Endodermal cell (in vitro differentiated cells): Measurements from ENCODE around the gene SIGLEC1. TPM values are rescaled to one million over a fixed set of nuclear protein-coding genes. Genes with fewer than 3 reads are reported as not detected.

Experiments
- DNase-seq: peaks from one replicate; pipeline ENCODE4 v3.0.0-alpha.2; 2017
- H3K27ac ChIP-seq: 2 replicates; pipeline ENCODE4 v1.5.1; 2013; ENCODE audit warnings: mild to moderate bottlenecking, low read depth, low read length, moderate library complexity
- H3K27me3 ChIP-seq: 2 replicates; pipeline ENCODE4 v1.6.1; 2013; ENCODE audit warnings: mild to moderate bottlenecking, low read length, moderate library complexity; ENCODE audit not compliant: insufficient read depth, control insufficient read depth, poor library complexity, severe bottlenecking
- H3K36me3 ChIP-seq: 2 replicates; pipeline ENCODE4 v1.7.0; 2013; ENCODE audit warnings: mild to moderate bottlenecking, low read length, moderate library complexity; ENCODE audit not compliant: control insufficient read depth, insufficient read depth
- H3K4me1 ChIP-seq: one replicate; pipeline ENCODE4 v1.7.0; 2013; ENCODE audit warnings: low read length; ENCODE audit not compliant: control insufficient read depth, insufficient read depth
- H3K4me3 ChIP-seq: 2 replicates; pipeline ENCODE4 v1.5.1; 2013; ENCODE audit warnings: mild to moderate bottlenecking, low read length, moderate library complexity
- H3K9ac ChIP-seq: 2 replicates; pipeline ENCODE4 v1.6.1; 2013; ENCODE audit warnings: mild to moderate bottlenecking, low read length, moderate library complexity; ENCODE audit not compliant: poor library complexity, severe bottlenecking; ENCODE audit errors: extremely low read depth
- H3K9me3 ChIP-seq: 2 replicates; pipeline ENCODE4 v1.6.1; 2013; ENCODE audit warnings: mild to moderate bottlenecking, low read length, moderate library complexity; ENCODE audit not compliant: control insufficient read depth
- H3K27ac Mint-ChIP-seq: 2 replicates; pipeline ENCODE4 v1.8.0; 2020; ENCODE audit warnings: mixed read lengths
- H3K27me3 Mint-ChIP-seq: 2 replicates; pipeline ENCODE4 v1.8.0; 2021; ENCODE audit warnings: mild to moderate bottlenecking, mixed read lengths; ENCODE audit not compliant: insufficient read depth
- H3K36me3 Mint-ChIP-seq: 2 replicates; pipeline ENCODE4 v1.8.0; 2020; ENCODE audit warnings: low read depth, mixed read lengths
- H3K4me1 Mint-ChIP-seq: 2 replicates; pipeline ENCODE4 v1.8.0; 2020; ENCODE audit warnings: mixed read lengths
- H3K4me3 Mint-ChIP-seq: 2 replicates; pipeline ENCODE4 v1.8.0; 2020; ENCODE audit warnings: mild to moderate bottlenecking, moderate library complexity, mixed read lengths
- H3K9me3 Mint-ChIP-seq: 2 replicates; pipeline ENCODE4 v1.8.0; 2020; ENCODE audit warnings: mild to moderate bottlenecking, mixed read lengths
- WGBS, 2 experiments: methylation state at CpG; one replicate each; pipeline versions ENCODE4 v1.1.5 to v1.1.7; 2013; ENCODE audit warnings: missing lambda C conversion rate in 2 of 2, mixed read lengths in 1 of 2; ENCODE audit not compliant: insufficient coverage in 1 of 2, insufficient read length in 1 of 2; 5-methylcytosine and 5-hydroxymethylcytosine counted together
- total RNA-seq, 2 donors: library from RNA; stranded (reverse); fragmentation: NEBNext Ultra II Directional in 1 of 2; extraction: Animal tissue kit (Norgen Biotek cat#: 25700) in 1 of 2; gene quantifications; 2 replicates in 1 of 2; 3 replicates in 1 of 2; pipeline ENCODE4 v1.2.1, GENCODE V29; 2021
- TF ChIP-seq, protein P1 (sequence below): fragments of 200-600 bp; sonication (generic); conservative IDR thresholded peaks from 2 replicates; pipeline ENCODE4 v1.5.0; 2021; ENCODE audit warnings: antibody characterized with exemption, mild to moderate bottlenecking

The SIGLEC1 gene
- total RNA-seq, 2 donors from 2014 or later = not detected

- Histone ChIP-seq H3K4me1 (peaks cover 13% of the 10 kb centered on the region), H3K36me3 (no peaks in the 10 kb centered on the region), H3K4me3 (no peak overlapping the region), H3K27ac (no peak overlapping the region), H3K27me3 (peaks cover 10% of the 10 kb centered on the region), H3K9ac (no peak overlapping the region), H3K9me3 (no peaks in the 10 kb centered on the region)
- no peak overlapping the region for H3K27ac Mint-ChIP-seq
- no peak for DNase-seq
- H3K4me3 Mint-ChIP-seq = no peak overlapping the region
- H3K27me3 Mint-ChIP-seq = peaks cover 8% of the 10 kb centered on the region
- 90 to 100% methylated on average over 1 to 6 of the region's 7 CpGs for WGBS, 2 experiments
- TF ChIP-seq, protein P1, sequence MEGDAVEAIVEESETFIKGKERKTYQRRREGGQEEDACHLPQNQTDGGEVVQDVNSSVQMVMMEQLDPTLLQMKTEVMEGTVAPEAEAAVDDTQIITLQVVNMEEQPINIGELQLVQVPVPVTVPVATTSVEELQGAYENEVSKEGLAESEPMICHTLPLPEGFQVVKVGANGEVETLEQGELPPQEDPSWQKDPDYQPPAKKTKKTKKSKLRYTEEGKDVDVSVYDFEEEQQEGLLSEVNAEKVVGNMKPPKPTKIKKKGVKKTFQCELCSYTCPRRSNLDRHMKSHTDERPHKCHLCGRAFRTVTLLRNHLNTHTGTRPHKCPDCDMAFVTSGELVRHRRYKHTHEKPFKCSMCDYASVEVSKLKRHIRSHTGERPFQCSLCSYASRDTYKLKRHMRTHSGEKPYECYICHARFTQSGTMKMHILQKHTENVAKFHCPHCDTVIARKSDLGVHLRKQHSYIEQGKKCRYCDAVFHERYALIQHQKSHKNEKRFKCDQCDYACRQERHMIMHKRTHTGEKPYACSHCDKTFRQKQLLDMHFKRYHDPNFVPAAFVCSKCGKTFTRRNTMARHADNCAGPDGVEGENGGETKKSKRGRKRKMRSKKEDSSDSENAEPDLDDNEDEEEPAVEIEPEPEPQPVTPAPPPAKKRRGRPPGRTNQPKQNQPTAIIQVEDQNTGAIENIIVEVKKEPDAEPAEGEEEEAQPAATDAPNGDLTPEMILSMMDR = no peak
- H3K36me3 Mint-ChIP-seq = no peaks in the 10 kb centered on the region
- H3K9me3 Mint-ChIP-seq = no peaks in the 10 kb centered on the region
- H3K4me1 Mint-ChIP-seq = peaks cover 17% of the 10 kb centered on the region
Measured at GRCh38 chr20:3739926-3740451, 27.6 kb upstream of the SIGLEC1 start.

- no peaks in the 10 kb centered on the region for H3K36me3 ChIP-seq
- Mint-ChIP-seq H3K4me3 (no peak overlapping the region), H3K4me1 (peaks cover 15% of the 10 kb centered on the region), H3K36me3 (no peaks in the 10 kb centered on the region), H3K27ac (no peak overlapping the region), H3K9me3 (no peaks in the 10 kb centered on the region), H3K27me3 (peaks cover 6% of the 10 kb centered on the region)
- H3K4me3 ChIP-seq = no peak overlapping the region
- H3K27ac ChIP-seq = no peak overlapping the region
- TF ChIP-seq, protein P1 = no peak
- H3K4me1 ChIP-seq = peaks cover 13% of the 10 kb centered on the region
- H3K9ac ChIP-seq = no peak overlapping the region
- DNase-seq = no peak
- H3K27me3 ChIP-seq = peaks cover 5% of the 10 kb centered on the region
- no peaks in the 10 kb centered on the region for H3K9me3 ChIP-seq
- WGBS, 2 experiments = 86% methylated on average over 13 to 19 of the region's 19 CpGs
Measured at GRCh38 chr20:3739054-3739925, 26.9 kb upstream of the SIGLEC1 start.

GRCh38 chr20:3738111-3739053 lies 26.0 kb upstream of the SIGLEC1 start:
- TF ChIP-seq, protein P1 = no peak
- Mint-ChIP-seq H3K27ac (no peak overlapping the region), H3K27me3 (peaks cover 10% of the 10 kb centered on the region), H3K4me3 (no peak overlapping the region), H3K36me3 (no peaks in the 10 kb centered on the region), H3K4me1 (peaks cover 15% of the 10 kb centered on the region), H3K9me3 (no peaks in the 10 kb centered on the region)
- Histone ChIP-seq H3K9me3 (no peaks in the 10 kb centered on the region), H3K27ac (no peak overlapping the region), H3K4me1 (peaks cover 13% of the 10 kb centered on the region), H3K4me3 (no peak overlapping the region), H3K36me3 (no peaks in the 10 kb centered on the region), H3K27me3 (peaks cover 10% of the 10 kb centered on the region), H3K9ac (no peak overlapping the region)
- no peak for DNase-seq
- WGBS, 2 experiments = 70 to 87% methylated on average over 5 to 11 of the region's 11 CpGs
